ENCODE data around the gene ZMIZ1. TPM values are rescaled to one million over a fixed set of nuclear protein-coding genes. Genes with fewer than 3 reads are reported as not detected.

ZMIZ1 gene
- total and polyA plus RNA-seq, 2 donors (not counting 1 experiment from before 2014, with no cell fraction given) = 6.3 to 30.6 TPM

DNA sequence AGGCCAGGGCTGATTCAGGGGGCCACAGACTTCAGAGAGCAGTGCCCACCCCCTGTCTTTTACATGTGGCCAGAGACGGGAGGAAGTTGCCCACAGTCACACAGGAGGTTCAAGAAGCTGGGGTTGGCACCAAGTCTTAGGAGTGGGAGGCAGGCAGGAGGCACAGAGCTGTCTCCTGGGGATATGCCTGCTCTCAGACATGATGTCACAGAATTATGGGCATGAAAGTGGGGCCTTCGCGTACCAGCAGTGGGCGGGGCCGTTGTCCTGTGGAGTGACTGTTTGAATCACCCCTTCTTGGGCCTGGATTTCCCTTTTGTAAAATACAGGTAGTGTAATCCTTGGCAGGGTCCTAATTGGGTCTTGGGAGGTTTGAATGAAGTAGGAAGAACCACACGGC lies 197.3 kb downstream of the ZMIZ1 start:
- TF ChIP-seq CTCF (conservative IDR thresholded peaks at IDR 0.05 in 1 of 2, IDR thresholded peaks at IDR 0.05 in 1 of 2; ENCODE audit: low read depth in 1 of 2, low read length in 2 of 2) (no peak), EZH2 (IDR thresholded peaks at IDR 0.05; ENCODE audit: low read length, missing control alignments) (no peak)
- Histone ChIP-seq H3K9ac (ENCODE audit: insufficient read depth, low read length) (peak overlapping the region; percentile 59), H3K27ac (ENCODE audit: insufficient read depth, low read length) (peak overlapping the region; percentile 92), H3K4me3 (replicated peaks in 1 of 4; ENCODE audit: control extremely low read depth in 1 of 4, insufficient read depth in 1 of 4, low read depth in 3 of 4, low read length in 4 of 4) (no peak overlapping the region), H3K9me3 (ENCODE audit: control insufficient read depth, insufficient read depth, low read depth, low read length) (no peaks in the 10 kb centered on the region), H3K4me1 (ENCODE audit: control insufficient read depth, extremely low read depth, insufficient read depth, low read length) (peaks cover 64% of the 10 kb centered on the region), H4K20me1 (ENCODE audit: control insufficient read depth, extremely low read depth, insufficient read depth, low read length) (no peaks in the 10 kb centered on the region), H3K79me2 (ENCODE audit: control insufficient read depth, insufficient read depth, low read length) (peaks cover 30% of the 10 kb centered on the region), H3K36me3 (ENCODE audit: control insufficient read depth, insufficient read depth, low read length) (peaks cover 11% of the 10 kb centered on the region), H2AFZ (ENCODE audit: low read length) (no peak overlapping the region), H3K4me2 (ENCODE audit: extremely low read depth, insufficient read depth, low read length) (no peak overlapping the region), H3K27me3 (ENCODE audit: control insufficient read depth, insufficient read depth, low read length) (no peaks in the 10 kb centered on the region)
- peak in 1 of 2 donors; percentile 33 for DNase-seq (ENCODE audit: low read depth in 2 of 2)

DNA sequence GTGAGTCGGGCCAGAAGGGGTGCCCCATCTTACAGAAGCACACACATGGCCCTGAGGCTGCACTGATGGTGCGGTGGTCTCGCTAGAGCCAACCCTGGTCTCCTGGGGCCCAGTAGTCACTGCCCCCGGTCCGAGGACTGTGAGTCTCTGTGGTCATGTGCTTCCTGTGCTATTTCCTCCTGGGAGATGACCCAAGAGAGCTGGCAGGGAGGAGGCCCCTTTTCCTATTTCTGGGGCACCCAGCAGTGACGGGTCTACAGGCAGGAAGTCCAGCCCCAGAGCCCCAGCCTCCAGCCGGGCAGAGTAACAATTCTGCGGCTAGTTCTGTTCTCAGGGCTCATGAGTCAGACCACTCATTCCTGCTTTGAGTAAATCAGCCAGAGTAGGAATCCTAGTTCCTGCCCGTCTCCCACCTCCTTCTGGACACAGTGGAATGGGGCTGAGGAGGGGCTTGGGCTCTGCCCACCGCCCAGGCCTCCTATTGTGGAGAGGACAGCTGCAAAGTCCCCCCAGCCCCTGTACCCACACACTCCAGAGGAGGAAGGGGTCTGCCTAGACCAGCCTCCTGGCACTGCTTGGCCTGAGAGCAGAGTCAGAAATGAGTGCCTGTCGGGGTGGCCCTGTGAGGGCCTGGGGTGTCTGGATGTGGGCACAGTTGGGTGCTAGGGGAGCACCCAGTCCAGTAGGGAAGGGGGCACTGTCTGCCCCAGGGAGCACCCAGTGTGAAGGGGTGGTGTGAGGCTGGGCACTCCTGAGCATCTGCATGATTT lies 198.0 kb downstream of the ZMIZ1 start:
- peaks cover 57% of the 10 kb centered on the region for H3K4me1 ChIP-seq (ENCODE audit: control insufficient read depth, extremely low read depth, insufficient read depth, low read length)
- TF ChIP-seq EZH2 (IDR thresholded peaks at IDR 0.05; ENCODE audit: low read length, missing control alignments) (no peak), CTCF (conservative IDR thresholded peaks at IDR 0.05 in 1 of 2, IDR thresholded peaks at IDR 0.05 in 1 of 2; ENCODE audit: low read depth in 1 of 2, low read length in 2 of 2) (no peak)
- H4K20me1 ChIP-seq (ENCODE audit: control insufficient read depth, extremely low read depth, insufficient read depth, low read length) = no peaks in the 10 kb centered on the region
- no peak overlapping the region for H3K4me2 ChIP-seq (ENCODE audit: extremely low read depth, insufficient read depth, low read length)
- H3K9ac ChIP-seq (ENCODE audit: insufficient read depth, low read length) = peak overlapping the region; percentile 59
- H3K27me3 ChIP-seq (ENCODE audit: control insufficient read depth, insufficient read depth, low read length) = no peaks in the 10 kb centered on the region
- peaks cover 14% of the 10 kb centered on the region for H3K36me3 ChIP-seq (ENCODE audit: control insufficient read depth, insufficient read depth, low read length)
- H3K9me3 ChIP-seq (ENCODE audit: control insufficient read depth, insufficient read depth, low read depth, low read length) = no peaks in the 10 kb centered on the region
- H3K4me3 ChIP-seq (replicated peaks in 1 of 4; ENCODE audit: control extremely low read depth in 1 of 4, insufficient read depth in 1 of 4, low read depth in 3 of 4, low read length in 4 of 4) = no peak overlapping the region
- peaks cover 34% of the 10 kb centered on the region for H3K79me2 ChIP-seq (ENCODE audit: control insufficient read depth, insufficient read depth, low read length)
- H3K27ac ChIP-seq (ENCODE audit: insufficient read depth, low read length) = peak overlapping the region; percentile 92
- DNase-seq (ENCODE audit: low read depth in 2 of 2) = peak; percentile 89 to 95
- no peak overlapping the region for H2AFZ ChIP-seq (ENCODE audit: low read length)

GRCh38 chr10:79267499-79267898 lies 198.7 kb downstream of the ZMIZ1 start:
- Histone ChIP-seq H3K4me1 (ENCODE audit: control insufficient read depth, extremely low read depth, insufficient read depth, low read length) (peaks cover 52% of the 10 kb centered on the region), H3K4me2 (ENCODE audit: extremely low read depth, insufficient read depth, low read length) (no peak overlapping the region), H3K27ac (ENCODE audit: insufficient read depth, low read length) (peak overlapping the region; percentile 92), H3K9ac (ENCODE audit: insufficient read depth, low read length) (no peak overlapping the region), H3K36me3 (ENCODE audit: control insufficient read depth, insufficient read depth, low read length) (peaks cover 16% of the 10 kb centered on the region), H2AFZ (ENCODE audit: low read length) (no peak overlapping the region), H3K27me3 (ENCODE audit: control insufficient read depth, insufficient read depth, low read length) (no peaks in the 10 kb centered on the region), H3K79me2 (ENCODE audit: control insufficient read depth, insufficient read depth, low read length) (peaks cover 35% of the 10 kb centered on the region), H3K9me3 (ENCODE audit: control insufficient read depth, insufficient read depth, low read depth, low read length) (no peaks in the 10 kb centered on the region), H4K20me1 (ENCODE audit: control insufficient read depth, extremely low read depth, insufficient read depth, low read length) (no peaks in the 10 kb centered on the region), H3K4me3 (replicated peaks in 1 of 4; ENCODE audit: control extremely low read depth in 1 of 4, insufficient read depth in 1 of 4, low read depth in 3 of 4, low read length in 4 of 4) (no peak overlapping the region)
- DNase-seq (ENCODE audit: low read depth in 2 of 2) = no peak
- TF ChIP-seq CTCF (conservative IDR thresholded peaks at IDR 0.05 in 1 of 2, IDR thresholded peaks at IDR 0.05 in 1 of 2; ENCODE audit: low read depth in 1 of 2, low read length in 2 of 2) (no peak), EZH2 (IDR thresholded peaks at IDR 0.05; ENCODE audit: low read length, missing control alignments) (no peak)

Data from fibroblast of lung (primary cell).